Peyer's patch (tissue), 4 donors: ENCODE measurements around the gene REPIN1.

Source experiments
- POLR2A ChIP-seq, 2 donors: fragments of 450-650 bp; IDR thresholded peaks; one replicate each; pipeline ENCODE4 v1.5.1; 2017; ENCODE audit warnings: antibody characterized with exemption in 2 of 2, mild to moderate bottlenecking in 2 of 2, moderate library complexity in 2 of 2
- TF ChIP-seq, protein P1 (sequence below), 6 experiments: fragments of 450-650 bp in 4 of 6; fragments of 200-600 bp in 2 of 6; sonication (generic) in 1 of 6; IDR thresholded peaks; one replicate each; pipeline ENCODE4 v1.5.1; 2017 to 2019; ENCODE audit warnings: antibody characterized with exemption in 6 of 6, mild to moderate bottlenecking in 3 of 6, moderate library complexity in 1 of 6

DNA sequence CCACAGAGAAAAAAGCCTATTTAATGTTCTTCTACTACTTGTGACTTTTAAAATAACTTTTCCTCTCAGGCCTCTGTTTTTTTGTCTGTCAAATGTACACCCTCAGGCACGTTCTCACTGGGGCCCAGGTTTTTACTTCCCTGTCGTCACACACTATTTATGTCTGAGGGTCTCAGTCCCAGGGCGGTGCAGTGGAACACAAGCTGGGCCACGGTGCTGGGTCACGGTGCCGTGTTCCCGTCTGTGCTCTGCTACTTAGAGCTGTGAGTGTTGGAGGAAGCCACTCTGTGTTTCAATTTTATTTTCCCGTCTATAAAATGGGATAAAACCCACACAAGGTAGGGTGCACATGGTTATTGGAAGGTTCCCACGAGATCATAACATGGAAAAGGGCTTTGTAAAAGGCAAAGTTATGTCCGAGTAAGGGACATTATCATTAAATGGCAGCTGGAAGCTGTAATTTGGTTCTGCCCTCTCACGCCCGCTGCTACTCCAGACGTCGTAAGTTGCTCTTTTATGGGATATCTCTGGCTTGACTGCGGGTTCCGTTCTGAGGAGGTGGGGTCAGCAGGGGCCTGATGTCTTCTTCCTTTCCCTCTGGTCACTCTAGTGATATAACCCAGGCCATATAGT is 35.7 kb downstream of the REPIN1 start:
- TF ChIP-seq, protein P1, sequence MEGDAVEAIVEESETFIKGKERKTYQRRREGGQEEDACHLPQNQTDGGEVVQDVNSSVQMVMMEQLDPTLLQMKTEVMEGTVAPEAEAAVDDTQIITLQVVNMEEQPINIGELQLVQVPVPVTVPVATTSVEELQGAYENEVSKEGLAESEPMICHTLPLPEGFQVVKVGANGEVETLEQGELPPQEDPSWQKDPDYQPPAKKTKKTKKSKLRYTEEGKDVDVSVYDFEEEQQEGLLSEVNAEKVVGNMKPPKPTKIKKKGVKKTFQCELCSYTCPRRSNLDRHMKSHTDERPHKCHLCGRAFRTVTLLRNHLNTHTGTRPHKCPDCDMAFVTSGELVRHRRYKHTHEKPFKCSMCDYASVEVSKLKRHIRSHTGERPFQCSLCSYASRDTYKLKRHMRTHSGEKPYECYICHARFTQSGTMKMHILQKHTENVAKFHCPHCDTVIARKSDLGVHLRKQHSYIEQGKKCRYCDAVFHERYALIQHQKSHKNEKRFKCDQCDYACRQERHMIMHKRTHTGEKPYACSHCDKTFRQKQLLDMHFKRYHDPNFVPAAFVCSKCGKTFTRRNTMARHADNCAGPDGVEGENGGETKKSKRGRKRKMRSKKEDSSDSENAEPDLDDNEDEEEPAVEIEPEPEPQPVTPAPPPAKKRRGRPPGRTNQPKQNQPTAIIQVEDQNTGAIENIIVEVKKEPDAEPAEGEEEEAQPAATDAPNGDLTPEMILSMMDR (IDR thresholded peaks at IDR 0.05): no peak
- TF ChIP-seq POLR2A (IDR thresholded peaks at IDR 0.05): no peak
